CD4-positive, alpha-beta T cell treated with Interleukin-21 for 1 hour (primary cell): ENCODE data around the gene ZNF420.

Experiments
- DNase-seq: peaks from one replicate; pipeline ENCODE4 v3.0.0-alpha.2; 2020

The ZNF420 gene

GRCh38 chr19:37160153-37160552, 81.9 kb downstream of the ZNF420 start:
- DNase-seq: no peak

GRCh38 chr19:37165635-37166034, 87.4 kb downstream of the ZNF420 start:
- no peak for DNase-seq

- DNase-seq: peak; percentile 96
Measured at GRCh38 chr19:37172368-37173366, 94.4 kb downstream of the ZNF420 start, which contains the start of gene ZNF585A. ZNF585A (minus strand) TSS chr19:37172695; CDS start chr19:37169910, 2,785 bp downstream.
